ENCODE data around the gene CYB5D1.

The CYB5D1 gene

DNA sequence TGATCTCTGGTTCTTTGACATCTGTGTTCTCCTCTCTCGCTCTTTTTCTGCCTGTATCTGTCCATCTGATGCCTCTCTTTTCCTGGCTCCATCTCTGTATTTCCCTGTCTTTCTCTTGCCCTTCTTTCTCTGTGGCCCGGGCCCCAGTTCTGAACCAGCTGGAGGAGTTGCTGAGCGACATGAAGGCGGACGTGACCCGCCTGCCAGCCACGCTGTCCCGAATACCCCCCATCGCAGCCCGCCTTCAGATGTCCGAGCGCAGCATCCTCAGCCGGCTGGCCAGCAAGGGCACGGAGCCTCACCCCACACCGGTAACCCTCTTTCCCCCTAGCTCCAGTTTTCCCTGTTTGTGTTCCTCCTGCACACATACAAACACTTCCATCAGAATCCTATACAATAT, 52.5 kb downstream of the CYB5D1 start:
- peaks cover 22% of the 10 kb centered on the region for H3K4me1 Mint-ChIP-seq
- H3K27me3 Mint-ChIP-seq (ENCODE audit: low read depth): no peaks in the 10 kb centered on the region
- TF ChIP-seq, protein P1, sequence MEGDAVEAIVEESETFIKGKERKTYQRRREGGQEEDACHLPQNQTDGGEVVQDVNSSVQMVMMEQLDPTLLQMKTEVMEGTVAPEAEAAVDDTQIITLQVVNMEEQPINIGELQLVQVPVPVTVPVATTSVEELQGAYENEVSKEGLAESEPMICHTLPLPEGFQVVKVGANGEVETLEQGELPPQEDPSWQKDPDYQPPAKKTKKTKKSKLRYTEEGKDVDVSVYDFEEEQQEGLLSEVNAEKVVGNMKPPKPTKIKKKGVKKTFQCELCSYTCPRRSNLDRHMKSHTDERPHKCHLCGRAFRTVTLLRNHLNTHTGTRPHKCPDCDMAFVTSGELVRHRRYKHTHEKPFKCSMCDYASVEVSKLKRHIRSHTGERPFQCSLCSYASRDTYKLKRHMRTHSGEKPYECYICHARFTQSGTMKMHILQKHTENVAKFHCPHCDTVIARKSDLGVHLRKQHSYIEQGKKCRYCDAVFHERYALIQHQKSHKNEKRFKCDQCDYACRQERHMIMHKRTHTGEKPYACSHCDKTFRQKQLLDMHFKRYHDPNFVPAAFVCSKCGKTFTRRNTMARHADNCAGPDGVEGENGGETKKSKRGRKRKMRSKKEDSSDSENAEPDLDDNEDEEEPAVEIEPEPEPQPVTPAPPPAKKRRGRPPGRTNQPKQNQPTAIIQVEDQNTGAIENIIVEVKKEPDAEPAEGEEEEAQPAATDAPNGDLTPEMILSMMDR (IDR thresholded peaks at IDR 0.05; ENCODE audit: unreplicated experiment in 3 of 3): no peak
- H3K4me3 Mint-ChIP-seq: no peak overlapping the region
- H3K27ac Mint-ChIP-seq: no peak overlapping the region
- H3K9me3 Mint-ChIP-seq: no peaks in the 10 kb centered on the region
- peaks cover 62% of the 10 kb centered on the region for H3K36me3 Mint-ChIP-seq (ENCODE audit: low read depth)

DNA sequence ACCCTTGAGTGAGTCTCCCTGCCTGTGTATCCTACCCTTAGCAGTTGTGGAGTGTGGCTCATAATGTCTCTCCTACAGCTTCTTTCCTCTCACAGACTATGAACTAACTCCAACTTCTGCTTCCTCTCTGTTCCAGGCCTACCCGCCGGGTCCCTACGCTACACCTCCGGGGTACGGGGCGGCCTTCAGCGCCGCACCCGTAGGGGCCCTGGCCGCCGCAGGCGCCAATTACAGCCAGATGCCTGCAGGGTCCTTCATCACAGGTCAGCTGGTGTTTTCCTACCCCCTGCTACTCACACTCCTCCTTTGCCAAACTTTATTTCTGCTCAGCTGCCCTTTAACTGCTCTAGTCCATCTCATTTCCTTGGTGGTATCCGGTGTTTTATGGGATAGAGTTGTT, 52.9 kb downstream of the CYB5D1 start:
- Mint-ChIP-seq H3K36me3 (ENCODE audit: low read depth) (peaks cover 58% of the 10 kb centered on the region), H3K27me3 (ENCODE audit: low read depth) (no peaks in the 10 kb centered on the region), H3K4me1 (peaks cover 25% of the 10 kb centered on the region), H3K9me3 (no peaks in the 10 kb centered on the region), H3K4me3 (no peak overlapping the region), H3K27ac (peak overlapping the region in 1 of 3 experiments; percentile 43)
- TF ChIP-seq, protein P1 (IDR thresholded peaks at IDR 0.05; ENCODE audit: unreplicated experiment in 3 of 3): no peak

DNA sequence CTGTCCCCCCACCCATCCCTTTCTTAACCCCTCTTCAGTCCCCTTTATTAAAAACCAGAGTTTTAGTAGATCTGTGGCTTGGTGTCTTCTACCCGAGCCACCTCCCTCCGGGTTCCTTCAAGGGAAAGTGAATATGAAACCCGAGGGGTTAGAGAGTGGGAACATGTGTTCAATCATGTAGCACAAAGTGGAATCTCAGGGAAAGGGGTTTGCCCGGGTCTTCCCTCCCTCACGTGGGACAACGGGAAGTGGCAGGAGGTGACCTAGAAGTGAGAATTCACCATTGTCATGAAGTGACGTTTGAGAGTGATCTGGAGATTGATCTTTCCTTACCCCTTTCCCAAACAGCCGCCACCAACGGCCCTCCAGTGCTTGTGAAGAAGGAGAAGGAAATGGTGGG, 53.3 kb downstream of the CYB5D1 start:
- H3K4me3 Mint-ChIP-seq: no peak overlapping the region
- peak overlapping the region in 1 of 3 experiments; percentile 43 for H3K27ac Mint-ChIP-seq
- H3K27me3 Mint-ChIP-seq (ENCODE audit: low read depth): no peaks in the 10 kb centered on the region
- no peaks in the 10 kb centered on the region for H3K9me3 Mint-ChIP-seq
- peaks cover 54% of the 10 kb centered on the region for H3K36me3 Mint-ChIP-seq (ENCODE audit: low read depth)
- H3K4me1 Mint-ChIP-seq: peaks cover 25% of the 10 kb centered on the region
- TF ChIP-seq, protein P1 (IDR thresholded peaks at IDR 0.05; ENCODE audit: unreplicated experiment in 3 of 3): no peak
